H9 (cell line): ENCODE data around the gene SLC12A4. TPM values are rescaled to one million over a fixed set of nuclear protein-coding genes. Genes with fewer than 3 reads are reported as not detected.

ENCODE experiments used
- DNase-seq: peaks from one replicate; pipeline ENCODE4 v3.0.0-alpha.2; 2017
- H2AFZ ChIP-seq: one replicate; pipeline ENCODE4 v1.6.1; 2013; ENCODE audit warnings: mild to moderate bottlenecking, low read length, control low read depth, moderate library complexity
- H2AK5ac ChIP-seq: 2 replicates; pipeline ENCODE4 v1.6.1; 2013; ENCODE audit warnings: low read length, control low read depth, mixed read lengths; ENCODE audit not compliant: insufficient read length
- H2BK120ac ChIP-seq: one replicate; pipeline ENCODE4 v1.6.1; 2013; ENCODE audit warnings: low read depth, mild to moderate bottlenecking, low read length, control low read depth, inconsistent platforms; ENCODE audit not compliant: poor library complexity, severe bottlenecking
- H2BK12ac ChIP-seq: 2 replicates; pipeline ENCODE4 v1.6.1; 2013; ENCODE audit warnings: low read length, control low read depth, mixed read lengths, low read depth; ENCODE audit not compliant: insufficient read length
- H2BK15ac ChIP-seq: 2 replicates; pipeline ENCODE4 v1.6.1; 2013; ENCODE audit warnings: low read depth, low read length, control low read depth
- H2BK20ac ChIP-seq: one replicate; pipeline ENCODE4 v1.6.1; 2013; ENCODE audit warnings: low read depth, mild to moderate bottlenecking, low read length, control low read depth, inconsistent platforms; ENCODE audit not compliant: poor library complexity, severe bottlenecking
- H2BK5ac ChIP-seq: 2 replicates; pipeline ENCODE4 v1.6.1; 2013; ENCODE audit warnings: low read length, control low read depth, mixed read lengths; ENCODE audit not compliant: insufficient read length
- H3K14ac ChIP-seq: 2 replicates; pipeline ENCODE4 v1.6.1; 2013; ENCODE audit warnings: low read length, control low read depth; ENCODE audit not compliant: insufficient read depth
- H3K18ac ChIP-seq: 2 replicates; pipeline ENCODE4 v1.6.1; 2013; ENCODE audit warnings: low read depth, mild to moderate bottlenecking, mixed read lengths, low read length, control low read depth; ENCODE audit not compliant: insufficient read length
- H3K23ac ChIP-seq: 2 replicates; pipeline ENCODE4 v1.6.1; 2013; ENCODE audit warnings: low read length, control low read depth, mixed read lengths, low read depth; ENCODE audit not compliant: insufficient read length
- H3K23me2 ChIP-seq: 2 replicates; pipeline ENCODE4 v1.6.1; 2013; ENCODE audit warnings: low read depth, mild to moderate bottlenecking, mixed read lengths, low read length, control low read depth; ENCODE audit not compliant: insufficient read length, poor library complexity, severe bottlenecking
- H3K27ac ChIP-seq: 2 replicates; pipeline ENCODE4 v1.5.1; 2013; ENCODE audit warnings: low read length, control low read depth, mixed read lengths, low read depth; ENCODE audit not compliant: insufficient read length
- H3K27me3 ChIP-seq: 2 replicates; pipeline ENCODE4 v1.6.1; 2013; ENCODE audit warnings: low read length, control low read depth, inconsistent platforms; ENCODE audit not compliant: insufficient read depth
- H3K4ac ChIP-seq: 2 replicates; pipeline ENCODE4 v1.6.1; 2013; ENCODE audit warnings: low read depth, mild to moderate bottlenecking, control low read depth, inconsistent platforms, low read length, moderate library complexity
- H3K4me1 ChIP-seq: 2 replicates; pipeline ENCODE4 v1.6.1; 2013; ENCODE audit warnings: low read length, control low read depth, inconsistent platforms; ENCODE audit not compliant: insufficient read depth
- H3K4me2 ChIP-seq: 2 replicates; pipeline ENCODE4 v1.6.1; 2013; ENCODE audit warnings: low read length, control low read depth, mixed read lengths; ENCODE audit not compliant: insufficient read length, insufficient read depth
- H3K56ac ChIP-seq: 2 replicates; pipeline ENCODE4 v1.6.1; 2013; ENCODE audit warnings: low read depth, mild to moderate bottlenecking, mixed read lengths, low read length, control low read depth; ENCODE audit not compliant: insufficient read length
- H3K79me1 ChIP-seq: 2 replicates; pipeline ENCODE4 v1.6.1; 2013; ENCODE audit warnings: low read depth, mild to moderate bottlenecking, moderate library complexity, low read length, control low read depth, inconsistent platforms; ENCODE audit not compliant: insufficient read depth, poor library complexity, severe bottlenecking
- H3K79me2 ChIP-seq: 2 replicates; pipeline ENCODE4 v1.6.1; 2013; ENCODE audit warnings: low read length, control low read depth, inconsistent platforms; ENCODE audit not compliant: insufficient read depth
- H3K9ac ChIP-seq: 2 replicates; pipeline ENCODE4 v1.6.1; 2013; ENCODE audit warnings: low read length, control low read depth, mixed read lengths; ENCODE audit not compliant: insufficient read length; ENCODE audit errors: extremely low read depth
- H3K9me3 ChIP-seq: one replicate; pipeline ENCODE4 v1.6.1; 2013; ENCODE audit warnings: low read depth, low read length, inconsistent platforms; ENCODE audit not compliant: control insufficient read depth
- H3T11ph ChIP-seq: one replicate; pipeline ENCODE4 v1.6.1; 2013; ENCODE audit warnings: mild to moderate bottlenecking, low read length, control low read depth, inconsistent platforms
- H4K20me1 ChIP-seq: one replicate; pipeline ENCODE4 v1.6.1; 2013; ENCODE audit not compliant: control insufficient read depth, insufficient read length, insufficient read depth
- H4K5ac ChIP-seq: 2 replicates; pipeline ENCODE4 v1.6.1; 2013; ENCODE audit warnings: low read depth, mild to moderate bottlenecking, mixed read lengths, low read length, control low read depth; ENCODE audit not compliant: insufficient read length
- H4K8ac ChIP-seq: replicated peaks from 2 replicates; pipeline ENCODE4 v1.6.1; 2013; ENCODE audit warnings: low read length, control low read depth, mixed read lengths, low read depth; ENCODE audit not compliant: insufficient read length
- H4K91ac ChIP-seq: 2 replicates; pipeline ENCODE4 v1.6.1; 2013; ENCODE audit warnings: low read depth, mild to moderate bottlenecking, moderate library complexity, mixed read lengths, low read length, control low read depth; ENCODE audit not compliant: insufficient read length
- H3K27ac Mint-ChIP-seq, 3 experiments: 2 replicates in 2 of 3; 3 replicates in 1 of 3; pipeline ENCODE4 v1.8.0; 2020 to 2021; ENCODE audit warnings: mixed read lengths in 3 of 3, mild to moderate bottlenecking in 1 of 3, moderate library complexity in 1 of 3
- H3K27me3 Mint-ChIP-seq: 2 replicates; pipeline ENCODE4 v1.8.0; 2021; ENCODE audit warnings: low read depth, mild to moderate bottlenecking, moderate library complexity, mixed read lengths
- H3K36me3 Mint-ChIP-seq, 3 experiments: 2 replicates in 2 of 3; 3 replicates in 1 of 3; pipeline ENCODE4 v1.8.0; 2020 to 2021; ENCODE audit warnings: low read depth in 3 of 3, mixed read lengths in 3 of 3; ENCODE audit not compliant: insufficient read depth in 1 of 3
- H3K4me1 Mint-ChIP-seq, 2 experiments: 2 replicates each; pipeline ENCODE4 v1.8.0; 2020; ENCODE audit warnings: mixed read lengths in 2 of 2
- H3K4me3 Mint-ChIP-seq, 2 experiments: 2 replicates in 1 of 2; 3 replicates in 1 of 2; pipeline ENCODE4 v1.8.0; 2020 to 2021; ENCODE audit warnings: mild to moderate bottlenecking in 2 of 2, mixed read lengths in 2 of 2, moderate library complexity in 1 of 2
- H3K9me3 Mint-ChIP-seq, 2 experiments: 2 replicates in 1 of 2; 3 replicates in 1 of 2; pipeline ENCODE4 v1.8.0; 2020; ENCODE audit warnings: mild to moderate bottlenecking in 2 of 2, mixed read lengths in 2 of 2, moderate library complexity in 1 of 2
- WGBS: extraction: QIAGEN DNeasy Blood & Tissue Kit; methylation state at CpG from one replicate; pipeline ENCODE4 v1.1.7; 2013; ENCODE audit warnings: missing lambda C conversion rate, low lambda C conversion rate, mixed read lengths; ENCODE audit not compliant: insufficient read length; ENCODE audit errors: extremely low coverage; 5-methylcytosine and 5-hydroxymethylcytosine counted together
- total RNA-seq: library from RNA; stranded (reverse); gene quantifications from 2 replicates; pipeline ENCODE4 v1.2.1, GENCODE V29; 2021
- TF ChIP-seq, protein P1 (sequence below): fragments of 200-600 bp; sonication (generic); conservative IDR thresholded peaks from 3 replicates; pipeline ENCODE4 v1.8.0; 2021; ENCODE audit warnings: antibody characterized with exemption, mild to moderate bottlenecking

SLC12A4 gene
- total RNA-seq, 1 experiment from 2014 or later, result 46.7 TPM

DNA sequence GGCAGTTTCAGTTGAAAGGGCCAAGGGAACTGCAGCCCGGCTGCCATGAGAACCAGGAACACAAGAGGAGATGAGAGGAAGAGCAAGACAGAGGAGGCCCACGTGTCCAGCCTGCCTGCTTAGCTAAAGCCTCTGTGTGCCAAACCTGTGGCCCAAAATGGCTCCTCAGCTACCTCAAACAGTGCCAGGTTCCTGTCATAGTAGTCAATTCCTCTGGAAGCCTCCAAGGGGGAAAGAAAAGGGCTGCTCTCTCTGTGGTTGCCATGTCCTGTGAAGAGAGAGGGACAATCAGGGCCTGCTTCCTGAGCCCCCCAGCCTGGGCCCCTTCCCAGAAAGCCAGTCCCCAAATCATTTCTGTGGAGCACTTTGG is 5.2 kb downstream of the SLC12A4 start:
- Histone ChIP-seq H3K23me2 (peaks cover 3% of the 10 kb centered on the region), H3K4ac (no peak overlapping the region), H3K79me2 (no peaks in the 10 kb centered on the region; the same call in 1 of the 2 replicates), H3K18ac (no peak overlapping the region), H3K4me1 (peaks cover 5% of the 10 kb centered on the region; the same call in 1 of the 2 replicates), H2BK20ac (no peak overlapping the region), H2BK12ac (no peak overlapping the region), H2AK5ac (no peak overlapping the region), H3T11ph (no peak overlapping the region), H3K14ac (no peak overlapping the region), H3K4me2 (no peak overlapping the region), H2BK120ac (no peak overlapping the region), H2BK5ac (no peak overlapping the region), H3K27me3 (no peaks in the 10 kb centered on the region), H3K9me3 (no peaks in the 10 kb centered on the region), H3K23ac (no peak overlapping the region), H3K56ac (no peak overlapping the region), H2BK15ac (no peak overlapping the region), H2AFZ (no peak overlapping the region), H4K20me1 (peaks cover 3% of the 10 kb centered on the region), H4K5ac (no peak overlapping the region), H3K9ac (no peak overlapping the region), H4K8ac (no peak overlapping the region), H3K27ac (no peak overlapping the region), H4K91ac (no peak overlapping the region), H3K79me1 (peaks cover 4% of the 10 kb centered on the region)
- no peaks in the 10 kb centered on the region for H3K9me3 Mint-ChIP-seq
- peaks cover 11 to 62% (median 28%) of the 10 kb centered on the region in 3 experiments for H3K36me3 Mint-ChIP-seq
- no CpG with 5 or more reads among the region's 2 CpGs for WGBS
- DNase-seq, result no peak
- no peak overlapping the region for H3K27ac Mint-ChIP-seq
- H3K4me3 Mint-ChIP-seq, result no peak overlapping the region
- TF ChIP-seq, protein P1, sequence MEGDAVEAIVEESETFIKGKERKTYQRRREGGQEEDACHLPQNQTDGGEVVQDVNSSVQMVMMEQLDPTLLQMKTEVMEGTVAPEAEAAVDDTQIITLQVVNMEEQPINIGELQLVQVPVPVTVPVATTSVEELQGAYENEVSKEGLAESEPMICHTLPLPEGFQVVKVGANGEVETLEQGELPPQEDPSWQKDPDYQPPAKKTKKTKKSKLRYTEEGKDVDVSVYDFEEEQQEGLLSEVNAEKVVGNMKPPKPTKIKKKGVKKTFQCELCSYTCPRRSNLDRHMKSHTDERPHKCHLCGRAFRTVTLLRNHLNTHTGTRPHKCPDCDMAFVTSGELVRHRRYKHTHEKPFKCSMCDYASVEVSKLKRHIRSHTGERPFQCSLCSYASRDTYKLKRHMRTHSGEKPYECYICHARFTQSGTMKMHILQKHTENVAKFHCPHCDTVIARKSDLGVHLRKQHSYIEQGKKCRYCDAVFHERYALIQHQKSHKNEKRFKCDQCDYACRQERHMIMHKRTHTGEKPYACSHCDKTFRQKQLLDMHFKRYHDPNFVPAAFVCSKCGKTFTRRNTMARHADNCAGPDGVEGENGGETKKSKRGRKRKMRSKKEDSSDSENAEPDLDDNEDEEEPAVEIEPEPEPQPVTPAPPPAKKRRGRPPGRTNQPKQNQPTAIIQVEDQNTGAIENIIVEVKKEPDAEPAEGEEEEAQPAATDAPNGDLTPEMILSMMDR, result no peak
- H3K4me1 Mint-ChIP-seq, result peaks cover 29 to 36% of the 10 kb centered on the region in 2 experiments
- no peaks in the 10 kb centered on the region for H3K27me3 Mint-ChIP-seq
